HepG2 (cell line): ENCODE results near the gene BID.
"Not testable (repeated sequence)": the region's sequence is repeated elsewhere in the genome, so short reads cannot be mapped to it uniquely, and the experiment has no call there.

Experiments
- BRD4 ChIP-seq: sonication (generic); formaldehyde crosslinking; IDR thresholded peaks from 2 replicates; pipeline ENCODE4 v1.4.0; 2020; ENCODE audit warnings: missing genetic modification reagents
- CTCF ChIP-seq: sonication (generic); formaldehyde crosslinking; IDR thresholded peaks from 2 replicates; pipeline ENCODE4 v1.5.0; 2020; ENCODE audit warnings: mild to moderate bottlenecking, missing genetic modification reagents, moderate library complexity
- FOXM1 ChIP-seq: sonication (generic); formaldehyde crosslinking; IDR thresholded peaks from 2 replicates; pipeline ENCODE4 v1.5.0; 2020; ENCODE audit warnings: missing genetic modification reagents
- GABPA ChIP-seq, 2 experiments: IDR thresholded peaks; 2 replicates each; pipeline ENCODE4 v1.6.1; 2011 to 2016; ENCODE audit warnings: low read depth in 2 of 2, low read length in 1 of 2, missing biosample characterization in 1 of 2, missing genetic modification characterization in 1 of 2
- KDM1A ChIP-seq: IDR thresholded peaks from 2 replicates; pipeline ENCODE4 v1.6.1; 2016; ENCODE audit warnings: missing compliant biosample characterization
- POLR2A ChIP-seq, 2 experiments: IDR thresholded peaks; 2 replicates each; pipeline ENCODE4 v1.6.1; 2011; ENCODE audit warnings: low read depth in 2 of 2, low read length in 2 of 2, mild to moderate bottlenecking in 1 of 2, moderate library complexity in 1 of 2; ENCODE audit not compliant: insufficient read depth in 1 of 2
- SP1 ChIP-seq, 2 experiments: fragments of 450-650 bp in 1 of 2; sonication (generic) in 1 of 2; formaldehyde crosslinking in 1 of 2; IDR thresholded peaks; 2 replicates each; pipeline versions ENCODE4 v1.4.0 to v1.6.1; 2016 to 2020; ENCODE audit warnings: missing genetic modification reagents in 1 of 2
- ZMAT3 ChIP-seq: sonication (generic); formaldehyde crosslinking; conservative IDR thresholded peaks from 2 replicates; pipeline ENCODE4 v1.7.0; 2021; ENCODE audit warnings: missing genetic modification reagents
- ZNF20 ChIP-seq: sonication (generic); formaldehyde crosslinking; IDR thresholded peaks from 2 replicates; pipeline ENCODE4 v1.4.0; 2020; ENCODE audit warnings: mild to moderate bottlenecking, moderate library complexity, missing genetic modification reagents
- ZNF275 ChIP-seq: sonication (generic); formaldehyde crosslinking; IDR thresholded peaks from 2 replicates; pipeline ENCODE4 v1.8.0; 2022; ENCODE audit warnings: missing genetic modification reagents, mild to moderate bottlenecking, inconsistent platforms, borderline replicate concordance
- ZNF512 ChIP-seq: sonication (generic); formaldehyde crosslinking; IDR thresholded peaks from 2 replicates; pipeline ENCODE4 v1.4.0; 2020; ENCODE audit warnings: mild to moderate bottlenecking, missing genetic modification reagents

- TF ChIP-seq ZNF512 (CRISPR knock-in tag); CTCF (CRISPR knock-in tag); POLR2A (IDR thresholded peaks at IDR 0.05; ENCODE audit: insufficient read depth in 1 of 2, low read depth in 2 of 2, low read length in 2 of 2); KDM1A (CRISPR knock-in tag); ZMAT3; BRD4 (CRISPR knock-in tag); ZNF275 (CRISPR knock-in tag); ZNF20 (CRISPR knock-in tag); SP1 (IDR thresholded peaks at IDR 0.05); SP1 (CRISPR knock-in tag; IDR thresholded peaks at IDR 0.05); FOXM1 (CRISPR knock-in tag); GABPA (IDR thresholded peaks at IDR 0.05; ENCODE audit: low read depth, low read length); GABPA (CRISPR knock-in tag; IDR thresholded peaks at IDR 0.05; ENCODE audit: low read depth): not testable (repeated sequence)
Observed at GRCh38 chr22:17698276-17698675, 76.0 kb downstream of the BID start.
